ENCODE results near the gene ADCY9. TPM values are rescaled to one million over a fixed set of nuclear protein-coding genes. Genes with fewer than 3 reads are reported as not detected.

Gene ADCY9
- total RNA-seq, 1 experiment from 2014 or later: 7.1 TPM

DNA sequence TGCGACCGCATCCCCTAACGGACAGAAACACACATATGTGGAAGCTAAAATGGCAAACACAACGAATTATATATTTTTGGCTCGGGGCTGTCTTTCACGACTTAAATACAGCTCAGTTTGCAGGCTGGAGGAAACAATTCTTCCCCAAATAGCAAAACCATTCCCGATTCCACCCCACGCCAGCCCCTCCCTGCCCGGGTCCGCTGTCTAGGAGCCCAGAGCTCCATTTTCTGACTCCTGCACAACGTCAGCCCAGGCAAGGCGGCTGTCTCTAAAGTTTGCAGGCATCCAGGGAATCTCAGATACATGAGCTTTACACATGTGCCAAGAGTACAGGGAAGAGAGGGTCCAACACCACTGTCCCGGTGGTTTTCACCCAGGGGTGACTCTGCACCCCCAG is 110.5 kb downstream of the ADCY9 start:
- CTCF ChIA-PET: interaction anchor here (0.6 kb wide), 1 partner anchor 14 kb away, joined by 7 read pairs; no protein-coding TSS in a partner anchor
- BruUV-seq (replicated peaks): no TSS peak
- Mint-ChIP-seq H3K36me3 (ENCODE audit: insufficient read depth, unreplicated experiment) (no peaks in the 10 kb centered on the region), H3K9me3 (ENCODE audit: low read depth, unreplicated experiment) (no peaks in the 10 kb centered on the region), H3K27me3 (ENCODE audit: unreplicated experiment) (no peaks in the 10 kb centered on the region), H3K4me1 (ENCODE audit: low read depth, unreplicated experiment) (peaks cover 11% of the 10 kb centered on the region), H3K4me3 (ENCODE audit: low read depth, unreplicated experiment) (no peak overlapping the region), H3K27ac (ENCODE audit: unreplicated experiment) (no peak overlapping the region)
- no peak for TF ChIP-seq CTCF (IDR thresholded peaks at IDR 0.05; ENCODE audit: unreplicated experiment)
- no peak for DNase-seq
- intact Hi-C loops (cut with micrococcal nuclease; ENCODE audit: unreplicated experiment): no loop called here

DNA sequence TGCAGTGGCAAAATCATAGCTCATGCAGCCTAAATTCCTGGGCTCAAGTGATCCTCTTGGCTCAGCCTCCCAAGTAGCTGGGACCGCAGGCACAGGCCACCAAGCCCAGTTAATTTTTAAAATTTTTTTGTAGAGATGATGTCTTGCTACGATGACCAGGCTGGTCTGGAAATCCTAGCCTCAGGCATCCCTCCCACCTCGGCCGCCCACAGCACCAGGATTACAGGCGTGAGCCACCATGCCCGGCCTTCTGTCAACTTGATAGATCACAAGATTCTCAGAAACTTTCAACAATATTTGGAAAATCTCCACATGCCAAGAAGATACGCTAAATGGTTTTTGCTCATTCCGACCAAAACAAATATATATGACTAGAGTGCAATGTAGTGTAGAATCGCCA is 111.0 kb downstream of the ADCY9 start:
- no peaks in the 10 kb centered on the region for H3K36me3 Mint-ChIP-seq (ENCODE audit: insufficient read depth, unreplicated experiment)
- no peak for DNase-seq
- peaks cover 7% of the 10 kb centered on the region for H3K4me1 Mint-ChIP-seq (ENCODE audit: low read depth, unreplicated experiment)
- H3K4me3 Mint-ChIP-seq (ENCODE audit: low read depth, unreplicated experiment): no peak overlapping the region
- H3K9me3 Mint-ChIP-seq (ENCODE audit: low read depth, unreplicated experiment): no peaks in the 10 kb centered on the region
- no TSS peak for BruUV-seq (replicated peaks)
- intact Hi-C loops (cut with micrococcal nuclease; ENCODE audit: unreplicated experiment): no loop called here
- CTCF ChIA-PET: interaction anchor here (0.5 kb wide), 1 partner anchor 8 kb away, joined by 5 read pairs; no protein-coding TSS in a partner anchor
- no peak for TF ChIP-seq CTCF (IDR thresholded peaks at IDR 0.05; ENCODE audit: unreplicated experiment)
- no peaks in the 10 kb centered on the region for H3K27me3 Mint-ChIP-seq (ENCODE audit: unreplicated experiment)
- no peak overlapping the region for H3K27ac Mint-ChIP-seq (ENCODE audit: unreplicated experiment)

- no peak for TF ChIP-seq CTCF (IDR thresholded peaks at IDR 0.05; ENCODE audit: unreplicated experiment)
- CTCF ChIA-PET: interaction anchor here (0.6 kb wide), 1 partner anchor 173 kb away, joined by 6 read pairs; no protein-coding TSS in a partner anchor
- H3K9me3 Mint-ChIP-seq (ENCODE audit: low read depth, unreplicated experiment): no peaks in the 10 kb centered on the region
These were observed 112.0 kb downstream of the ADCY9 start for GRCh38 chr16:4004206-4004605.

GRCh38 chr16:4003576-4003975 is 112.7 kb downstream of the ADCY9 start:
- no peaks in the 10 kb centered on the region for H3K4me1 Mint-ChIP-seq (ENCODE audit: low read depth, unreplicated experiment)
- H3K9me3 Mint-ChIP-seq (ENCODE audit: low read depth, unreplicated experiment): no peaks in the 10 kb centered on the region
- no peak overlapping the region for H3K27ac Mint-ChIP-seq (ENCODE audit: unreplicated experiment)
- no peak for TF ChIP-seq CTCF (IDR thresholded peaks at IDR 0.05; ENCODE audit: unreplicated experiment)
- no peak for DNase-seq
- no peaks in the 10 kb centered on the region for H3K27me3 Mint-ChIP-seq (ENCODE audit: unreplicated experiment)
- BruUV-seq (replicated peaks): no TSS peak
- no peak overlapping the region for H3K4me3 Mint-ChIP-seq (ENCODE audit: low read depth, unreplicated experiment)
- no peaks in the 10 kb centered on the region for H3K36me3 Mint-ChIP-seq (ENCODE audit: insufficient read depth, unreplicated experiment)
- CTCF ChIA-PET: no interaction called here
- intact Hi-C loops (cut with micrococcal nuclease; ENCODE audit: unreplicated experiment): no loop called here

More at GRCh38 chr16:4004206-4004605, 112.0 kb downstream of the ADCY9 start:
- no TSS peak for BruUV-seq (replicated peaks)
- no peaks in the 10 kb centered on the region for H3K36me3 Mint-ChIP-seq (ENCODE audit: insufficient read depth, unreplicated experiment)
- DNase-seq: no peak
- no peaks in the 10 kb centered on the region for H3K4me1 Mint-ChIP-seq (ENCODE audit: low read depth, unreplicated experiment)
- H3K27me3 Mint-ChIP-seq (ENCODE audit: unreplicated experiment): no peaks in the 10 kb centered on the region
- intact Hi-C loops (cut with micrococcal nuclease; ENCODE audit: unreplicated experiment): no loop called here
- no peak overlapping the region for H3K27ac Mint-ChIP-seq (ENCODE audit: unreplicated experiment)
- no peak overlapping the region for H3K4me3 Mint-ChIP-seq (ENCODE audit: low read depth, unreplicated experiment)
